Endothelial cell of umbilical vein (primary cell): Measurements from ENCODE around the gene OR2AE1.

Experiments
- EZH2 ChIP-seq: IDR thresholded peaks from 2 replicates; pipeline ENCODE4 v1.6.1; 2012; ENCODE audit warnings: borderline replicate concordance, low read depth, mild to moderate bottlenecking, moderate library complexity, low read length, inconsistent platforms; ENCODE audit not compliant: severe bottlenecking
- TF ChIP-seq, protein P1 (sequence below), 2 donors: IDR thresholded peaks; 1 replicate in 1 of 2; 2 replicates in 1 of 2; pipeline ENCODE4 v1.5.1; 2011; ENCODE audit warnings: low read length in 2 of 2, mild to moderate bottlenecking in 2 of 2, moderate library complexity in 2 of 2, control low read depth in 1 of 2, inconsistent platforms in 1 of 2, low read depth in 1 of 2; ENCODE audit not compliant: insufficient read depth in 1 of 2; ENCODE audit errors: extremely low read depth in 1 of 2

DNA sequence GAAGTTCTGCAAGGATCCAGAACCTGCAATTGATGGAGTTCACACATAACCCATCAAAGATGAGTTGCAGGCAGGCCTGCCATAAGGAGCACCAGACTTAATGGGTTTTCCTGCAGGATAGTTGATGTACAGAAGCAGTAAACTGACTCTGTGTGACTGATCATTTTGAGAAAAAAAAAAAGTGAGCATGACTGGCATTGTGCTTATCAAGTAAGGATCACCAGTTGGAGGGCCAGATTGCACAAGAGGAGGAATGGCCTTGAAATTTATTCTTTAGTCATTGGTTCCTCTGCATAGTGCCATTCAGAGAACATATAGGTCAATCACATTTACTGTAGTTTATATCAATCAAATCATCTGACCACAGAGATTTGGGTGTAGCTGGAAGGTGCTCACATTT, 45.2 kb downstream of the OR2AE1 start:
- TF ChIP-seq, protein P1, sequence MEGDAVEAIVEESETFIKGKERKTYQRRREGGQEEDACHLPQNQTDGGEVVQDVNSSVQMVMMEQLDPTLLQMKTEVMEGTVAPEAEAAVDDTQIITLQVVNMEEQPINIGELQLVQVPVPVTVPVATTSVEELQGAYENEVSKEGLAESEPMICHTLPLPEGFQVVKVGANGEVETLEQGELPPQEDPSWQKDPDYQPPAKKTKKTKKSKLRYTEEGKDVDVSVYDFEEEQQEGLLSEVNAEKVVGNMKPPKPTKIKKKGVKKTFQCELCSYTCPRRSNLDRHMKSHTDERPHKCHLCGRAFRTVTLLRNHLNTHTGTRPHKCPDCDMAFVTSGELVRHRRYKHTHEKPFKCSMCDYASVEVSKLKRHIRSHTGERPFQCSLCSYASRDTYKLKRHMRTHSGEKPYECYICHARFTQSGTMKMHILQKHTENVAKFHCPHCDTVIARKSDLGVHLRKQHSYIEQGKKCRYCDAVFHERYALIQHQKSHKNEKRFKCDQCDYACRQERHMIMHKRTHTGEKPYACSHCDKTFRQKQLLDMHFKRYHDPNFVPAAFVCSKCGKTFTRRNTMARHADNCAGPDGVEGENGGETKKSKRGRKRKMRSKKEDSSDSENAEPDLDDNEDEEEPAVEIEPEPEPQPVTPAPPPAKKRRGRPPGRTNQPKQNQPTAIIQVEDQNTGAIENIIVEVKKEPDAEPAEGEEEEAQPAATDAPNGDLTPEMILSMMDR (IDR thresholded peaks at IDR 0.05; ENCODE audit: extremely low read depth in 1 of 2, insufficient read depth in 1 of 2, low read depth in 1 of 2, low read length in 2 of 2) = no peak
- TF ChIP-seq EZH2 = no peak
